Progenitor cell of endocrine pancreas (in vitro differentiated cells): Measurements from ENCODE around the gene GLG1. TPM values are rescaled to one million over a fixed set of nuclear protein-coding genes. Genes with fewer than 3 reads are reported as not detected.

Source experiments
- DNase-seq: peaks from one replicate; pipeline ENCODE4 v3.0.0; 2021; ENCODE audit warnings: low spot score; ENCODE audit not compliant: unreplicated experiment
- H3K27ac Mint-ChIP-seq: 2 replicates; pipeline ENCODE4 v1.8.0; 2021; ENCODE audit warnings: mild to moderate bottlenecking, moderate library complexity, mixed read lengths
- H3K27me3 Mint-ChIP-seq: 2 replicates; pipeline ENCODE4 v1.8.0; 2021; ENCODE audit warnings: mixed read lengths
- H3K36me3 Mint-ChIP-seq: 2 replicates; pipeline ENCODE4 v1.8.0; 2022; ENCODE audit warnings: mixed read lengths; ENCODE audit not compliant: insufficient read depth
- H3K4me1 Mint-ChIP-seq: 2 replicates; pipeline ENCODE4 v1.8.0; 2021; ENCODE audit warnings: low read depth, mixed read lengths
- H3K4me3 Mint-ChIP-seq: 2 replicates; pipeline ENCODE4 v1.8.0; 2021; ENCODE audit warnings: low read depth, mild to moderate bottlenecking, moderate library complexity, mixed read lengths
- H3K9me3 Mint-ChIP-seq: 2 replicates; pipeline ENCODE4 v1.8.0; 2021; ENCODE audit warnings: low read depth, mixed read lengths
- total RNA-seq: library from RNA; stranded (reverse); gene quantifications from 2 replicates; pipeline ENCODE4 v1.2.1, GENCODE V29; 2021
- TF ChIP-seq, protein P1 (sequence below): fragments of 200-600 bp; sonication (generic); IDR thresholded peaks from one replicate; pipeline ENCODE4 v1.5.0; 2021; ENCODE audit warnings: antibody characterized with exemption, mild to moderate bottlenecking; ENCODE audit not compliant: unreplicated experiment

Gene GLG1
- total RNA-seq, 1 donor from 2014 or later, result 173 TPM

DNA sequence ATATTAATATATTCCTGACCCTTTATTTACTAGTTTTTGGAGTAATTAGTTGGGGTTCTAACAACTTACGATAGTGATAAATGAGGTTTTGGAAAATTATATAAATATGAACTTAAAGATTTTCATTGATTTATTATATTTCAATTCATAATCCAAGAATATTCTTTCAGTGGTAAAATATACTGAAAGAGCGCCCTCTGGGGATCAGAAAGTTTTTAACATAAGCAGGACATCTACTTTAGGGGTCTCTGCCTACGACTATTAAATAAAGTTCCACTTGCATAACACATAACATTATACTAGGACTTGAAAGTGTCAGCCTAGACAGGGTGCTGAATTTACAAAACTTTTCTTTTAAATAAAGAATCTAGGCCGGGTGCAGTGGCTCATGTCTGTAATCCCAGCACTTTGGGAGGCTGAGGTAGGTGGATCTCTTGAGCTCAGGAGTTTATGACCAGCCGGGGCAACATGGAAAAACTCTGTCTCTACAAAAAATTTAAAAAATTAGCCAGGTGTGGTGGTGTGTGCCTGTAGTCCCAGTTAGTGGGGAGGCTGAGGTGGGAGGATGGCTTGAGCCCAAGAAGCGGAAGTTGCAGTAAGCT lies 44.2 kb upstream of the GLG1 start:
- TF ChIP-seq, protein P1, sequence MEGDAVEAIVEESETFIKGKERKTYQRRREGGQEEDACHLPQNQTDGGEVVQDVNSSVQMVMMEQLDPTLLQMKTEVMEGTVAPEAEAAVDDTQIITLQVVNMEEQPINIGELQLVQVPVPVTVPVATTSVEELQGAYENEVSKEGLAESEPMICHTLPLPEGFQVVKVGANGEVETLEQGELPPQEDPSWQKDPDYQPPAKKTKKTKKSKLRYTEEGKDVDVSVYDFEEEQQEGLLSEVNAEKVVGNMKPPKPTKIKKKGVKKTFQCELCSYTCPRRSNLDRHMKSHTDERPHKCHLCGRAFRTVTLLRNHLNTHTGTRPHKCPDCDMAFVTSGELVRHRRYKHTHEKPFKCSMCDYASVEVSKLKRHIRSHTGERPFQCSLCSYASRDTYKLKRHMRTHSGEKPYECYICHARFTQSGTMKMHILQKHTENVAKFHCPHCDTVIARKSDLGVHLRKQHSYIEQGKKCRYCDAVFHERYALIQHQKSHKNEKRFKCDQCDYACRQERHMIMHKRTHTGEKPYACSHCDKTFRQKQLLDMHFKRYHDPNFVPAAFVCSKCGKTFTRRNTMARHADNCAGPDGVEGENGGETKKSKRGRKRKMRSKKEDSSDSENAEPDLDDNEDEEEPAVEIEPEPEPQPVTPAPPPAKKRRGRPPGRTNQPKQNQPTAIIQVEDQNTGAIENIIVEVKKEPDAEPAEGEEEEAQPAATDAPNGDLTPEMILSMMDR, result peak; percentile 65
- DNase-seq, result no peak
- Mint-ChIP-seq H3K27ac (peak overlapping the region; percentile 81), H3K27me3 (no peaks in the 10 kb centered on the region), H3K9me3 (no peaks in the 10 kb centered on the region), H3K36me3 (peaks cover 11% of the 10 kb centered on the region), H3K4me3 (no peak overlapping the region), H3K4me1 (no peaks in the 10 kb centered on the region)

DNA sequence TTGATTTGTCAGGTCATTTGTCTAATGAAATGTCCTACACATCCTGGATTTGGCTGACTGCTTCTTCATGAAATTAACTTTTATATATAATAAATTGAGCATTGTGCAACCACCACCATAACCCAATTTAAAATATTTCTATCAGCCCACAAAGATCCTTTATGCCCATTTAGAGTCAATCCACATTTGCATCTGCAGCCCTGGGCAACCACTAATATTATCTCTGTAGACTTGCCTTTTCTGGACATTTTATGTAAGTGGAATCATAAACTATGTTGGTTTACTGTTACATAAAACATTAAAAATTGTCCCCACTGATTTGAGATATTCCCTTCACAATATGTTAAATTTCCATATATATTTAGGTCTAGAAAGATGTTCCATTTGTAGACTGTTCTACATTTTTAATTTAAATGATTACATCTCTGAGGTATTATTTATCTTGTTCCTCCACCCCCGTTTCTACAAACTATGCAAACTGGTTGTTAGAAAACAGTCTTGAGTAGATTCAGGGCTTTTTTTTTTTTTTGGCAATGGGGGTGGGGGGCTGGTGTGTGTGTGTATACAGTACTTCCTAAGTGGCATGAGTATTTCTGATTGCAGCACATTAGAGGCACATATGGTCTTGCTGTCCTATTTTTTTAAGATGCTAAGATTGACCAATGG lies 43.1 kb upstream of the GLG1 start:
- H3K4me1 Mint-ChIP-seq, result no peaks in the 10 kb centered on the region
- H3K27ac Mint-ChIP-seq, result no peak overlapping the region
- H3K27me3 Mint-ChIP-seq, result no peaks in the 10 kb centered on the region
- peaks cover 7% of the 10 kb centered on the region for H3K36me3 Mint-ChIP-seq
- TF ChIP-seq, protein P1, result no peak
- H3K4me3 Mint-ChIP-seq, result no peak overlapping the region
- H3K9me3 Mint-ChIP-seq, result no peaks in the 10 kb centered on the region
- DNase-seq, result no peak

DNA sequence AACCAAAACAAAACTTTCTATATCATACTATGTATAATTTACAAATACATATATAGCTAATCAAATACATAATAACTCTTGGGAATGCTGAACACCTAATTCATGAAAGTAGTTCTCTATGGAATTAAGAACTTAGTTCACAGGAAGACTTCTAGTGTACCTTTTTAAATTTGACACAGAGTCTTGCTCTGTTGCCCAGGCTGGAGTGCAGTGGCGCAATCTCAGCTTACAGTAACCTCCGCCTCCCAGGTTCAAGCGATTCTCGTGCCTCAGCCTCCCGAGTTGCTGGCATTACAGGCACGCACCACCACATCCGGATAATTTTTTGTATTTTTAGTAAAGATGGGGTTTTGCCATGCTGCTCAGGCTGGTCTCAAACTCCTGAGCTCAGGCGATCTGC lies 35.1 kb upstream of the GLG1 start:
- H3K4me1 Mint-ChIP-seq, result no peaks in the 10 kb centered on the region
- H3K27ac Mint-ChIP-seq, result no peak overlapping the region
- peaks cover 7% of the 10 kb centered on the region for H3K36me3 Mint-ChIP-seq
- no peaks in the 10 kb centered on the region for H3K9me3 Mint-ChIP-seq
- H3K27me3 Mint-ChIP-seq, result no peaks in the 10 kb centered on the region
- no peak overlapping the region for H3K4me3 Mint-ChIP-seq
- TF ChIP-seq, protein P1, result no peak
- DNase-seq, result no peak

DNA sequence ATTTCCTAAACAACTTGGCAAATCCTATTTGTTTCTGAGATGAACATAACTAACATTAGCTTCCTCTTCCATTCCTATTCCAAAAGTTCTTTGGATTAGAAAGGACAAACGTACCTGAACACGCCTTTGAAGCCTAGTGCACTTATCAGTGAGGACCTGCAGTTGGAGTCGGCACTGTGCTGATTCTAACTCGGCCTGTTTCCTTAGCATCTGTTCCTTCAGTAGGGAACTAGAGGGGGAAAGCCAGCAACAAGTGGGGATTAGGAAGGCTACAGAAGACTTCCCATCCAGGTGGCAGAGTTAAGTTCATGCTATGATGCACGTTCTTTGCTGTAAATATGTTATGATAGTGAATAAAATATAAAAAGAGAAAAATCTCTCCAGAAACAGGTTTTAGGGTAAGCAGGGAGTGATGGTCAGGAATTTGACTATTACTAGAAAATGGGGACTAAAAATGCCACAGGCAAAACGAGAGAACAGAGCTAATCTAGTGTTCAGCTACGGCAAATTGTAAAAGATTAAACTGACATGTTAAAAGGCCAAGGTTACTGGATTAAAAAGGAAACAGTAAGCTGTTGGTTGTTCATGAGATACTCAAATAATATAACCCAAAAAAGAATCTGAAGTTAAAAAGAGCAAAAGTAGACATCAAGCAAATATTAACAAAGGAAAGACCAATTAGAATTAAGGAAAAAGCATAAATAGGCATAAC lies 31.0 kb upstream of the GLG1 start:
- TF ChIP-seq, protein P1, result no peak
- Mint-ChIP-seq H3K27ac (peak overlapping the region; percentile 7), H3K9me3 (no peaks in the 10 kb centered on the region), H3K36me3 (peaks cover 10% of the 10 kb centered on the region), H3K27me3 (no peaks in the 10 kb centered on the region), H3K4me1 (peaks cover 5% of the 10 kb centered on the region), H3K4me3 (no peak overlapping the region)
- DNase-seq, result no peak

DNA sequence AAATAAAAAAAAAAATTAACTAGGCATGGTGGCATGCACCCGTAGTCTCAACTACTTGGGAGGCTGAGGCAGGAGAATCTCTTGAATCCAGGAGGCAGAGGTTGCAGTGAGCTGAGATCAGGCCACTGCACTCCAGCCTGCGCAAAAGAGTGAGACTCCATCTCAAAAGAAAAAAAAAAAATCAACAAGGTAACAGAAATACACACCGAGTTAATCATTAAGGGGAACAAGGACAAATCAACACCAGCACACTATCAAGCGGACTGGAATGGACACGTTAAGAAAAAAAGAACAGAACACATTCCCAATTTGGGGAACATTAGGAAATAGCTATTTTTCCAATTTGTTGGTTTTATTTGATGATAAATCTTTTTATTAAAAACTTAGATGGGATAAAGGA lies 28.4 kb upstream of the GLG1 start:
- Mint-ChIP-seq H3K4me3 (no peak overlapping the region), H3K36me3 (peaks cover 13% of the 10 kb centered on the region)

More for the DNA sequence above, 28.4 kb upstream of the GLG1 start:
- DNase-seq, result no peak
- Mint-ChIP-seq H3K4me1 (peaks cover 5% of the 10 kb centered on the region), H3K27ac (peak overlapping the region; percentile 35), H3K9me3 (no peaks in the 10 kb centered on the region), H3K27me3 (no peaks in the 10 kb centered on the region)
- TF ChIP-seq, protein P1, result no peak
